Loucy (cell line): Measurements from ENCODE around the gene CSRP2.
A peak's percentile ranks its signal among the peaks of the same experiment; 100 is the strongest.

ENCODE experiments used
- H2AFZ ChIP-seq: fragments of 200-600 bp; sonication (generic); 2 replicates; pipeline ENCODE4 v1.6.0; 2016; ENCODE audit warnings: antibody characterized with exemption, mild to moderate bottlenecking, low read length, moderate library complexity
- H3F3A ChIP-seq: fragments of 200-600 bp; 2 replicates; pipeline ENCODE4 v1.6.0; 2016; ENCODE audit warnings: antibody characterized with exemption, low read depth, mild to moderate bottlenecking
- H3K27me3 ChIP-seq: fragments of 200-600 bp; sonication (generic); 2 replicates; pipeline ENCODE4 v1.6.1; 2014; ENCODE audit warnings: low read length, mild to moderate bottlenecking; ENCODE audit not compliant: insufficient read depth, poor library complexity, severe bottlenecking
- H3K36me3 ChIP-seq: fragments of 200-600 bp; sonication (generic); 2 replicates; pipeline ENCODE4 v1.6.1; 2016; ENCODE audit warnings: low read length; ENCODE audit not compliant: insufficient read depth
- H3K4me1 ChIP-seq: fragments of 200-600 bp; sonication (generic); 2 replicates; pipeline ENCODE4 v1.5.1; 2014; ENCODE audit warnings: low read length, mild to moderate bottlenecking; ENCODE audit not compliant: insufficient read depth, poor library complexity, severe bottlenecking
- H3K4me2 ChIP-seq: fragments of 200-600 bp; sonication (generic); 2 replicates; pipeline ENCODE4 v1.6.0; 2014; ENCODE audit warnings: antibody characterized with exemption, low read length, low read depth, mild to moderate bottlenecking; ENCODE audit not compliant: poor library complexity, severe bottlenecking
- H3K4me3 ChIP-seq: fragments of 200-600 bp; sonication (generic); 2 replicates; pipeline ENCODE4 v1.5.1; 2014; ENCODE audit warnings: low read length, mild to moderate bottlenecking, mixed read lengths; ENCODE audit not compliant: poor library complexity, severe bottlenecking
- H3K79me2 ChIP-seq: fragments of 200-600 bp; sonication (generic); 2 replicates; pipeline ENCODE4 v1.6.1; 2014; ENCODE audit warnings: low read length; ENCODE audit not compliant: insufficient read depth
- H3K9ac ChIP-seq: fragments of 200-600 bp; sonication (generic); 2 replicates; pipeline ENCODE4 v1.6.0; 2014; ENCODE audit warnings: mild to moderate bottlenecking, low read depth, low read length, moderate library complexity; ENCODE audit not compliant: poor library complexity, severe bottlenecking
- H3K9me2 ChIP-seq: fragments of 200-600 bp; sonication (generic); replicated peaks from 2 replicates; pipeline ENCODE4 v1.6.1; 2016; ENCODE audit warnings: low read depth, low read length, mixed read lengths
- H3K9me3 ChIP-seq: fragments of 200-600 bp; sonication (generic); 2 replicates; pipeline ENCODE4 v1.6.1; 2014; ENCODE audit warnings: mild to moderate bottlenecking, antibody characterized with exemption, low read length, low read depth; ENCODE audit not compliant: insufficient read depth
- H4K20me1 ChIP-seq: fragments of 200-600 bp; sonication (generic); 2 replicates; pipeline ENCODE4 v1.6.0; 2014; ENCODE audit warnings: antibody characterized with exemption, low read length, mild to moderate bottlenecking; ENCODE audit not compliant: insufficient read depth, poor library complexity, severe bottlenecking
- CTCF ChIP-seq: fragments of 200-600 bp; sonication (generic); conservative IDR thresholded peaks from 2 replicates; pipeline ENCODE4 v1.5.1; 2014; ENCODE audit warnings: mild to moderate bottlenecking, antibody characterized with exemption, low read length
- EZH2phosphoT487 ChIP-seq: fragments of 200-600 bp; IDR thresholded peaks from 2 replicates; pipeline ENCODE4 v1.6.1; 2018; ENCODE audit warnings: antibody characterized with exemption, mild to moderate bottlenecking, moderate library complexity, borderline replicate concordance

The CSRP2 gene

GRCh38 chr12:76908303-76909017 lies 29.6 kb upstream of the CSRP2 start:
- no peaks in the 10 kb centered on the region for H3K36me3 ChIP-seq
- H2AFZ ChIP-seq = no peak overlapping the region
- no peak overlapping the region for H3K9ac ChIP-seq
- no peaks in the 10 kb centered on the region for H3K4me1 ChIP-seq
- no peaks in the 10 kb centered on the region for H3K79me2 ChIP-seq
- H3K9me3 ChIP-seq = no peaks in the 10 kb centered on the region
- no peak for TF ChIP-seq EZH2phosphoT487
- no peak for TF ChIP-seq CTCF
- no peak overlapping the region for H3K4me3 ChIP-seq
- H4K20me1 ChIP-seq = no peaks in the 10 kb centered on the region
- H3F3A ChIP-seq = no peaks in the 10 kb centered on the region
- H3K27me3 ChIP-seq = no peaks in the 10 kb centered on the region
- no peaks in the 10 kb centered on the region for H3K9me2 ChIP-seq
- H3K4me2 ChIP-seq = no peak overlapping the region

- H3K9me3 ChIP-seq = no peaks in the 10 kb centered on the region
- H4K20me1 ChIP-seq = no peaks in the 10 kb centered on the region
- TF ChIP-seq CTCF (no peak), EZH2phosphoT487 (no peak)
- no peaks in the 10 kb centered on the region for H3K27me3 ChIP-seq
- H3K36me3 ChIP-seq = no peaks in the 10 kb centered on the region
- no peak overlapping the region for H3K9ac ChIP-seq
- H3K9me2 ChIP-seq = no peaks in the 10 kb centered on the region
- peaks cover 19% of the 10 kb centered on the region for H3K4me1 ChIP-seq
- no peak overlapping the region for H2AFZ ChIP-seq
- peaks cover 3% of the 10 kb centered on the region; the same call in 1 of the 2 replicates for H3F3A ChIP-seq
- H3K79me2 ChIP-seq = no peaks in the 10 kb centered on the region
- peak overlapping the region; percentile 25 for H3K4me3 ChIP-seq
- peak overlapping the region; percentile 56 for H3K4me2 ChIP-seq
Measured at GRCh38 chr12:76901628-76902380, 23.0 kb upstream of the CSRP2 start.

GRCh38 chr12:76899522-76899921 lies 20.7 kb upstream of the CSRP2 start:
- Histone ChIP-seq H3K4me1 (peaks cover 19% of the 10 kb centered on the region), H3K4me3 (no peak overlapping the region), H3K4me2 (no peak overlapping the region), H3K79me2 (no peaks in the 10 kb centered on the region), H3K36me3 (no peaks in the 10 kb centered on the region), H4K20me1 (no peaks in the 10 kb centered on the region), H3F3A (peaks cover 3% of the 10 kb centered on the region; the same call in 1 of the 2 replicates), H3K9ac (no peak overlapping the region), H3K9me2 (no peaks in the 10 kb centered on the region), H3K9me3 (no peaks in the 10 kb centered on the region), H3K27me3 (no peaks in the 10 kb centered on the region), H2AFZ (no peak overlapping the region)
- no peak for TF ChIP-seq EZH2phosphoT487
